Activated CD8-positive, alpha-beta memory T cell treated with anti-CD3 and anti-CD28 coated beads, Interleukin-2, amount 50 U/mL, for 1 hour (primary cell): ENCODE results near the gene PRKCB.
"Not testable (repeated sequence)": the region's sequence is repeated elsewhere in the genome, so short reads cannot be mapped to it uniquely, and the experiment has no call there.

Source experiments
- DNase-seq: peaks from one replicate; pipeline ENCODE4 v3.0.0-alpha.2; 2020; ENCODE audit errors: extremely low read depth

Gene PRKCB

GRCh38 chr16:23902748-23903414 lies 67.1 kb downstream of the PRKCB start:
- DNase-seq = no peak

- no peak for DNase-seq
These were observed 69.2 kb downstream of the PRKCB start for GRCh38 chr16:23905027-23905426.

- no peak for DNase-seq
These were observed 71.7 kb downstream of the PRKCB start for GRCh38 chr16:23907457-23907902.

- DNase-seq = no peak
These were observed 72.1 kb downstream of the PRKCB start for GRCh38 chr16:23907903-23908302.

GRCh38 chr16:23908790-23909189 lies 73.0 kb downstream of the PRKCB start:
- no peak for DNase-seq

GRCh38 chr16:23909792-23910418 lies 74.1 kb downstream of the PRKCB start:
- DNase-seq = no peak

GRCh38 chr16:23914946-23915530 lies 79.3 kb downstream of the PRKCB start:
- no peak for DNase-seq

GRCh38 chr16:23916552-23916951 lies 80.8 kb downstream of the PRKCB start:
- DNase-seq = not testable (repeated sequence)

- no peak for DNase-seq
These were observed 81.8 kb downstream of the PRKCB start for GRCh38 chr16:23917621-23918020.

- DNase-seq = no peak
These were observed 84.7 kb downstream of the PRKCB start for GRCh38 chr16:23920446-23920845.

GRCh38 chr16:23920899-23921298 lies 85.1 kb downstream of the PRKCB start:
- no peak for DNase-seq

- DNase-seq = no peak
These were observed 86.6 kb downstream of the PRKCB start for GRCh38 chr16:23922406-23922805.

- no peak for DNase-seq
These were observed 88.3 kb downstream of the PRKCB start for GRCh38 chr16:23924128-23924527.

GRCh38 chr16:23927796-23928195 lies 92.0 kb downstream of the PRKCB start:
- DNase-seq = no peak

- no peak for DNase-seq
These were observed 93.5 kb downstream of the PRKCB start for GRCh38 chr16:23929237-23929636.

GRCh38 chr16:23929856-23930255 lies 94.1 kb downstream of the PRKCB start:
- no peak for DNase-seq

GRCh38 chr16:23930791-23931190 lies 95.0 kb downstream of the PRKCB start:
- no peak for DNase-seq

GRCh38 chr16:23931199-23931598 lies 95.4 kb downstream of the PRKCB start:
- DNase-seq = no peak

- not testable (repeated sequence) for DNase-seq
These were observed 97.9 kb downstream of the PRKCB start for GRCh38 chr16:23933650-23934049.

- DNase-seq = no peak
These were observed 98.9 kb downstream of the PRKCB start for GRCh38 chr16:23934610-23935236.

- DNase-seq = no peak
These were observed 104.3 kb downstream of the PRKCB start for GRCh38 chr16:23940111-23940510.

GRCh38 chr16:23941025-23941424 lies 105.2 kb downstream of the PRKCB start:
- DNase-seq = no peak
